22Rv1 (cell line): ENCODE measurements around the gene ZNF783.

Source experiments
- CTCF ChIP-seq: fragments of 450-650 bp; IDR thresholded peaks from 2 replicates; pipeline ENCODE4 v1.5.1; 2017; ENCODE audit warnings: mild to moderate bottlenecking
- ZFX ChIP-seq: fragments of 450-650 bp; IDR thresholded peaks from 2 replicates; pipeline ENCODE4 v1.6.1; 2017; ENCODE audit warnings: antibody characterized with exemption, borderline replicate concordance

GRCh38 chr7:149224352-149224751 is 37.6 kb upstream of the ZNF783 start:
- TF ChIP-seq CTCF (no peak), ZFX (no peak)
